Natural killer cell (primary cell): ENCODE data around the gene FHDC1. TPM values are rescaled to one million over a fixed set of nuclear protein-coding genes. Genes with fewer than 3 reads are reported as not detected.
A peak's percentile ranks its signal among the peaks of the same experiment; 100 is the strongest.

Source experiments
- ATAC-seq, 3 donors: fragments of 150-1000 bp in 2 of 3; fragments of 200-7000 bp in 1 of 3; cut with Tn5 transposase; 1 replicate in 1 of 3; 2 replicates in 2 of 3; pipeline ENCODE4 v1.10.0; 2021; ENCODE audit warnings: mild to moderate bottlenecking in 2 of 3, moderate library complexity in 2 of 3
- DNase-seq, 2 donors: peaks; one replicate each; pipeline versions ENCODE4 v3.0.0 to v3.0.0-alpha.2; 2013 to 2021; ENCODE audit warnings: mixed read lengths in 1 of 2
- H3K27ac ChIP-seq: one replicate; pipeline ENCODE4 v1.5.1; 2013; ENCODE audit warnings: mild to moderate bottlenecking, low read length
- H3K27me3 ChIP-seq: one replicate; pipeline ENCODE4 v1.6.1; 2013; ENCODE audit warnings: low read length; ENCODE audit not compliant: control insufficient read depth, insufficient read depth
- H3K36me3 ChIP-seq: one replicate; pipeline ENCODE4 v1.6.1; 2013; ENCODE audit warnings: low read length; ENCODE audit not compliant: control insufficient read depth, insufficient read depth
- H3K4me1 ChIP-seq: one replicate; pipeline ENCODE4 v1.6.1; 2013; ENCODE audit warnings: low read length; ENCODE audit not compliant: control insufficient read depth, insufficient read depth
- H3K4me3 ChIP-seq: one replicate; pipeline ENCODE4 v1.5.1; 2013; ENCODE audit warnings: low read length
- H3K9me3 ChIP-seq: one replicate; pipeline ENCODE4 v1.6.1; 2013; ENCODE audit warnings: low read length; ENCODE audit not compliant: control insufficient read depth, insufficient read depth
- H3K27ac Mint-ChIP-seq, 2 donors: one replicate each; pipeline ENCODE4 v1.8.0; 2022; ENCODE audit warnings: mild to moderate bottlenecking in 2 of 2, mixed read lengths in 2 of 2, moderate library complexity in 1 of 2
- H3K27me3 Mint-ChIP-seq, 2 donors: one replicate each; pipeline ENCODE4 v1.8.0; 2022; ENCODE audit warnings: low read depth in 2 of 2, mixed read lengths in 2 of 2
- H3K36me3 Mint-ChIP-seq: one replicate; pipeline ENCODE4 v1.8.0; 2022; ENCODE audit warnings: mixed read lengths
- H3K4me1 Mint-ChIP-seq, 2 donors: one replicate each; pipeline ENCODE4 v1.8.0; 2022; ENCODE audit warnings: mixed read lengths in 2 of 2
- H3K4me3 Mint-ChIP-seq: one replicate; pipeline ENCODE4 v1.8.0; 2022; ENCODE audit warnings: mild to moderate bottlenecking, moderate library complexity, mixed read lengths
- H3K9me3 Mint-ChIP-seq, 2 donors: one replicate each; pipeline ENCODE4 v1.8.0; 2022; ENCODE audit warnings: mixed read lengths in 2 of 2
- WGBS: methylation state at CpG from one replicate; pipeline ENCODE4 v1.1.7; 2013; ENCODE audit warnings: missing lambda C conversion rate; ENCODE audit not compliant: insufficient coverage; 5-methylcytosine and 5-hydroxymethylcytosine counted together
- intact Hi-C: fragments of 100-400 bp; cut with micrococcal nuclease; formaldehyde crosslinking; loops from one replicate; pipeline ENCODE4 v1.14.2; 2022
- total RNA-seq, 4 donors: library from RNA; stranded (reverse); fragments of 120-200 nt in 1 of 4; gene quantifications; one replicate each; pipeline versions ENCODE4 v1.2.3 to v1.2.4, GENCODE V29; 2013 to 2022
- TF ChIP-seq, protein P1 (sequence below): fragments of 200-600 bp; IDR thresholded peaks from one replicate; pipeline ENCODE4 v1.8.0; 2022; ENCODE audit warnings: antibody characterized with exemption

Gene FHDC1
- total RNA-seq, 3 donors from 2014 or later (not counting 1 experiment from before 2014, with no cell fraction given), result 0.10 to 0.23 (median 0.16) TPM

DNA sequence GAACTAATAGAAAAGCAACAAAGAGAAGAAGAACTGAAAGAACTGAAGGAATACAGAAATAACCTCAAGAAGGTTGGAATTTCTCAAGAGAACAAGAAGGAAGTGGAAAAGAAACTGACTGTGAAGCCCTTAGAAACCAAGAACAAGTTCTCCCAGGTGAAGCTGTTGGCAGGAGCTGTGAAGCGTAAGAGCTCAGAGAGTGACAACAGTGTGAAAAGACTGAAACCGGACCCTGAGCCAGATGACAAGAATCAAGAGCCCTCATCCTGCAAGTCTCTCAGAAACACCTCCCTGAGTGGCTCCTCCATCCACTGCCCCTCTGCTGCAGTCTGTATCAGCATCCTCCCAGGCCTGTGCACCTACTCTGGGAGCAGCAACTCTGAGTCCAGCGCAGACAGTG lies 8.4 kb upstream of the FHDC1 start:
- Mint-ChIP-seq H3K9me3 (no peaks in the 10 kb centered on the region), H3K27me3 (peaks cover 0 to 18% of the 10 kb centered on the region in 2 donors), H3K36me3 (no peaks in the 10 kb centered on the region), H3K4me1 (peaks cover 0 to 5% of the 10 kb centered on the region in 2 donors), H3K4me3 (no peak overlapping the region), H3K27ac (no peak overlapping the region)
- TF ChIP-seq, protein P1, sequence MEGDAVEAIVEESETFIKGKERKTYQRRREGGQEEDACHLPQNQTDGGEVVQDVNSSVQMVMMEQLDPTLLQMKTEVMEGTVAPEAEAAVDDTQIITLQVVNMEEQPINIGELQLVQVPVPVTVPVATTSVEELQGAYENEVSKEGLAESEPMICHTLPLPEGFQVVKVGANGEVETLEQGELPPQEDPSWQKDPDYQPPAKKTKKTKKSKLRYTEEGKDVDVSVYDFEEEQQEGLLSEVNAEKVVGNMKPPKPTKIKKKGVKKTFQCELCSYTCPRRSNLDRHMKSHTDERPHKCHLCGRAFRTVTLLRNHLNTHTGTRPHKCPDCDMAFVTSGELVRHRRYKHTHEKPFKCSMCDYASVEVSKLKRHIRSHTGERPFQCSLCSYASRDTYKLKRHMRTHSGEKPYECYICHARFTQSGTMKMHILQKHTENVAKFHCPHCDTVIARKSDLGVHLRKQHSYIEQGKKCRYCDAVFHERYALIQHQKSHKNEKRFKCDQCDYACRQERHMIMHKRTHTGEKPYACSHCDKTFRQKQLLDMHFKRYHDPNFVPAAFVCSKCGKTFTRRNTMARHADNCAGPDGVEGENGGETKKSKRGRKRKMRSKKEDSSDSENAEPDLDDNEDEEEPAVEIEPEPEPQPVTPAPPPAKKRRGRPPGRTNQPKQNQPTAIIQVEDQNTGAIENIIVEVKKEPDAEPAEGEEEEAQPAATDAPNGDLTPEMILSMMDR, result no peak
- H3K27me3 ChIP-seq, result no peaks in the 10 kb centered on the region
- 86% methylated on average over 3 of the region's 3 CpGs for WGBS
- intact Hi-C loops, result no loop called here
- H3K4me1 ChIP-seq, result no peaks in the 10 kb centered on the region
- ATAC-seq (no peak), DNase-seq (no peak)
- H3K9me3 ChIP-seq, result no peaks in the 10 kb centered on the region
- H3K36me3 ChIP-seq, result no peaks in the 10 kb centered on the region
- no peak overlapping the region for H3K4me3 ChIP-seq
- H3K27ac ChIP-seq, result no peak overlapping the region

DNA sequence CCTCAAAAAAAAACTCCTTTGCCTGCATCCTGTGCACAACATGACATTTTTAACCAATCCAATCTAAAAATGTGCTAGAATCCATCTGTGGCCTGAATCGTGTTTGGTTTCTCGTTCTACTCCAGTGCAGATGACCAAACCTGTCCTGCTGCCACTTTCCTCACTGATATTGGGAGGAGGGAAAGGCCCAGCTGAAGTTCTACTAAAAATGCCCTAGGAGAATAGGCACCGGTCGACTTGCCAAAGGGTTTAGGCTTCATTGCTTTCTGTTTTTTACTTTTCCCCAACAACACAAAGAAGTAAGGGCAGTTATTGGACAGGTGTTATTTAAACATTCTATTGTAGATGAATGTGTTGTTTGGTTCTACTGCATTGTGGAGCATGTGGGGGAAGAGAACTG lies 7.8 kb upstream of the FHDC1 start:
- Histone ChIP-seq H3K4me1 (no peaks in the 10 kb centered on the region), H3K27ac (no peak overlapping the region), H3K36me3 (no peaks in the 10 kb centered on the region), H3K9me3 (no peaks in the 10 kb centered on the region), H3K27me3 (no peaks in the 10 kb centered on the region), H3K4me3 (no peak overlapping the region)
- Mint-ChIP-seq H3K36me3 (no peaks in the 10 kb centered on the region), H3K9me3 (no peaks in the 10 kb centered on the region), H3K4me3 (no peak overlapping the region), H3K27me3 (peaks cover 0 to 18% of the 10 kb centered on the region in 2 donors), H3K27ac (no peak overlapping the region), H3K4me1 (peaks cover 0 to 5% of the 10 kb centered on the region in 2 donors)
- TF ChIP-seq, protein P1, result no peak
- intact Hi-C loops, result no loop called here
- DNase-seq (no peak), ATAC-seq (no peak)
- 76% methylated on average over 2 of the region's 4 CpGs for WGBS

- no peaks in the 10 kb centered on the region for H3K9me3 Mint-ChIP-seq
- WGBS, result no CpG with 5 or more reads among the region's 1 CpG
These were observed 6.2 kb upstream of the FHDC1 start for GRCh38 chr4:152929888-152930287.

DNA sequence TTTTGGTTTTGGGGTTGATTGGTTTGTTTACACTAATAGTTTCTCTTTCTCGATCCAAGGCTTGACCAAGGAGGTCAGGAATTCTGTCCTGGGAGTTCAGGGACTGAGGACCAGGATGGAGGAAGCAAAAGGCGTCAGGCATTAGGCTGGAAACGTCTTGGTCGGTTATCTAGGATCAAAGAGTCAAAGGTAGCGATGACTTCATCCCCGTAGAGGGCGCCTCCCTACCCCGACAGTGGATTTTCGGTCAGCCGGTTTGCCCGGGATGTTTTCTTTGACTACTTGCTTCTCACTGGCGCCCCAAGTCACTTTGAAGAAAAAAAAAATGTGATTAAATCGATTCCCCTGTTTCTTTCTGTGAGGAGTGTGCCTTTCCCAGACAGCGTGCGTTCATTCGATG lies 980 bp upstream of the FHDC1 start:
- no peak for DNase-seq
- peaks cover 26% of the 10 kb centered on the region for H3K4me1 ChIP-seq
- Mint-ChIP-seq H3K4me3 (peak overlapping the region; percentile 77), H3K36me3 (no peaks in the 10 kb centered on the region), H3K9me3 (no peaks in the 10 kb centered on the region), H3K27ac (no peak overlapping the region), H3K27me3 (peaks cover 36 to 40% of the 10 kb centered on the region in 2 donors), H3K4me1 (peaks cover 20% of the 10 kb centered on the region in 2 donors)
- no peaks in the 10 kb centered on the region for H3K36me3 ChIP-seq
- TF ChIP-seq, protein P1, result no peak
- no peak overlapping the region for H3K4me3 ChIP-seq
- intact Hi-C loops, result no loop called here
- ATAC-seq, result no peak
- 17% methylated on average over 16 of the region's 16 CpGs for WGBS
- H3K27me3 ChIP-seq, result peaks cover 21% of the 10 kb centered on the region
- H3K27ac ChIP-seq, result no peak overlapping the region
- no peaks in the 10 kb centered on the region for H3K9me3 ChIP-seq

More at GRCh38 chr4:152929888-152930287, 6.2 kb upstream of the FHDC1 start:
- H3K27me3 ChIP-seq, result no peaks in the 10 kb centered on the region
- H3K9me3 ChIP-seq, result no peaks in the 10 kb centered on the region
- Mint-ChIP-seq H3K27ac (no peak overlapping the region), H3K4me3 (no peak overlapping the region), H3K36me3 (no peaks in the 10 kb centered on the region), H3K4me1 (peaks cover 1 to 10% of the 10 kb centered on the region in 2 donors), H3K27me3 (peaks cover 10 to 32% of the 10 kb centered on the region in 2 donors)
- TF ChIP-seq, protein P1, result no peak
- H3K4me1 ChIP-seq, result no peaks in the 10 kb centered on the region
- H3K4me3 ChIP-seq, result no peak overlapping the region
- no peak for DNase-seq
- no peak overlapping the region for H3K27ac ChIP-seq
- intact Hi-C loops, result no loop called here
- H3K36me3 ChIP-seq, result no peaks in the 10 kb centered on the region
- ATAC-seq, result no peak
